Left ventricle myocardium inferior (tissue), 1 donor: ENCODE measurements around the gene GPT2. TPM values are rescaled to one million over a fixed set of nuclear protein-coding genes. Genes with fewer than 3 reads are reported as not detected.

Experiments
- DNase-seq: peaks from one replicate; pipeline ENCODE4 v3.0.0-alpha.2; 2020
- H3K27ac ChIP-seq: fragments of 200-600 bp; replicated peaks from 2 replicates; pipeline ENCODE4 v1.8.0; 2021
- H3K27me3 ChIP-seq: fragments of 200-600 bp; 2 replicates; pipeline ENCODE4 v1.8.0; 2021; ENCODE audit warnings: low read depth
- H3K36me3 ChIP-seq: fragments of 200-600 bp; 2 replicates; pipeline ENCODE4 v1.8.0; 2021
- H3K4me1 ChIP-seq: fragments of 200-600 bp; 2 replicates; pipeline ENCODE4 v1.8.0; 2021
- H3K4me3 ChIP-seq: fragments of 200-600 bp; 2 replicates; pipeline ENCODE4 v1.8.0; 2021; ENCODE audit warnings: mild to moderate bottlenecking, moderate library complexity
- H3K9me3 ChIP-seq: fragments of 200-600 bp; replicated peaks from 2 replicates; pipeline ENCODE4 v1.8.0; 2021
- intact Hi-C: fragments of 100-400 bp; cut with micrococcal nuclease; formaldehyde crosslinking; loops from one replicate; pipeline ENCODE4 v1.11.0; 2022
- total RNA-seq: library from RNA; stranded (reverse); fragmentation: NEBNext Ultra II Directional; extraction: Animal tissue kit (Norgen Biotek cat#: 25700); gene quantifications from one replicate; pipeline ENCODE4 v1.2.1, GENCODE V29; 2021
- TF ChIP-seq, protein P1 (sequence below): fragments of 200-600 bp; IDR thresholded peaks from 2 replicates; pipeline ENCODE4 v1.8.0; 2021; ENCODE audit warnings: antibody characterized with exemption, mild to moderate bottlenecking, borderline replicate concordance
- donor health status: DM: no; HTN: yes; CAD: no; lungs with severe emphysema.

GPT2 gene
- total RNA-seq, 1 donor from 2014 or later = 17.8 TPM

GRCh38 chr16:46901709-46902108 lies 17.5 kb downstream of the GPT2 start:
- intact Hi-C loops = loop anchor here (10.0 kb wide), 1 partner anchor 47 kb away; no protein-coding TSS in a partner anchor
- no peak overlapping the region for H3K27ac ChIP-seq
- H3K36me3 ChIP-seq = no peaks in the 10 kb centered on the region
- DNase-seq = no peak
- H3K27me3 ChIP-seq = no peaks in the 10 kb centered on the region
- peaks cover 19% of the 10 kb centered on the region for H3K4me1 ChIP-seq
- TF ChIP-seq, protein P1, sequence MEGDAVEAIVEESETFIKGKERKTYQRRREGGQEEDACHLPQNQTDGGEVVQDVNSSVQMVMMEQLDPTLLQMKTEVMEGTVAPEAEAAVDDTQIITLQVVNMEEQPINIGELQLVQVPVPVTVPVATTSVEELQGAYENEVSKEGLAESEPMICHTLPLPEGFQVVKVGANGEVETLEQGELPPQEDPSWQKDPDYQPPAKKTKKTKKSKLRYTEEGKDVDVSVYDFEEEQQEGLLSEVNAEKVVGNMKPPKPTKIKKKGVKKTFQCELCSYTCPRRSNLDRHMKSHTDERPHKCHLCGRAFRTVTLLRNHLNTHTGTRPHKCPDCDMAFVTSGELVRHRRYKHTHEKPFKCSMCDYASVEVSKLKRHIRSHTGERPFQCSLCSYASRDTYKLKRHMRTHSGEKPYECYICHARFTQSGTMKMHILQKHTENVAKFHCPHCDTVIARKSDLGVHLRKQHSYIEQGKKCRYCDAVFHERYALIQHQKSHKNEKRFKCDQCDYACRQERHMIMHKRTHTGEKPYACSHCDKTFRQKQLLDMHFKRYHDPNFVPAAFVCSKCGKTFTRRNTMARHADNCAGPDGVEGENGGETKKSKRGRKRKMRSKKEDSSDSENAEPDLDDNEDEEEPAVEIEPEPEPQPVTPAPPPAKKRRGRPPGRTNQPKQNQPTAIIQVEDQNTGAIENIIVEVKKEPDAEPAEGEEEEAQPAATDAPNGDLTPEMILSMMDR = no peak
- H3K9me3 ChIP-seq = no peaks in the 10 kb centered on the region
- no peak overlapping the region for H3K4me3 ChIP-seq

GRCh38 chr16:46903255-46903905 lies 19.2 kb downstream of the GPT2 start:
- TF ChIP-seq, protein P1 = no peak
- Histone ChIP-seq H3K36me3 (no peaks in the 10 kb centered on the region), H3K4me1 (peaks cover 5% of the 10 kb centered on the region), H3K4me3 (no peak overlapping the region), H3K27ac (no peak overlapping the region), H3K27me3 (no peaks in the 10 kb centered on the region), H3K9me3 (no peaks in the 10 kb centered on the region)
- intact Hi-C loops = loop anchor here (10.0 kb wide), 1 partner anchor 49 kb away; no protein-coding TSS in a partner anchor
- DNase-seq = no peak

DNA sequence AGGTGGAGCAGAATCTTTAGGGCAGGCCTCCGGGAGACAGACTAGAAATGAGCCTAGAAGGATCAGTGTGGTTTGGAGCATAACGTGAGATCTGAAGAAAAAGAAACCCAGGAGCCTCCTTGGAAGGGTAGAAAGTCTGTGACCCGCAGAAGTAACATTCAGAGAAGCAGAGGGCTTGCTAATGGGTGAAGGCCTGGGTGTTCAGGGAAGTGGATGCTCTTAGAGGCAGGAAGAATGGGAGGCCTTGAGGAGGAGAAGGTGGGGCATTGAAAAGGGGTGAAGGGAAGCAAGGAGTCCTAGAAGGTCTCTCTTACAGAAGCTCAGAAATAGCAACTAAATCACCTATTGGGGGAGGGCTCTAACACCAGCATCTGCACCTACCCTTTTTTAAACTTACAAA lies 20.3 kb downstream of the GPT2 start:
- Histone ChIP-seq H3K36me3 (no peaks in the 10 kb centered on the region), H3K27me3 (no peaks in the 10 kb centered on the region), H3K9me3 (no peaks in the 10 kb centered on the region), H3K4me1 (peaks cover 10% of the 10 kb centered on the region), H3K27ac (no peak overlapping the region), H3K4me3 (no peak overlapping the region)
- TF ChIP-seq, protein P1 = no peak
- no peak for DNase-seq
- intact Hi-C loops = loop anchor here (10.0 kb wide), 1 partner anchor 50 kb away; no protein-coding TSS in a partner anchor

DNA sequence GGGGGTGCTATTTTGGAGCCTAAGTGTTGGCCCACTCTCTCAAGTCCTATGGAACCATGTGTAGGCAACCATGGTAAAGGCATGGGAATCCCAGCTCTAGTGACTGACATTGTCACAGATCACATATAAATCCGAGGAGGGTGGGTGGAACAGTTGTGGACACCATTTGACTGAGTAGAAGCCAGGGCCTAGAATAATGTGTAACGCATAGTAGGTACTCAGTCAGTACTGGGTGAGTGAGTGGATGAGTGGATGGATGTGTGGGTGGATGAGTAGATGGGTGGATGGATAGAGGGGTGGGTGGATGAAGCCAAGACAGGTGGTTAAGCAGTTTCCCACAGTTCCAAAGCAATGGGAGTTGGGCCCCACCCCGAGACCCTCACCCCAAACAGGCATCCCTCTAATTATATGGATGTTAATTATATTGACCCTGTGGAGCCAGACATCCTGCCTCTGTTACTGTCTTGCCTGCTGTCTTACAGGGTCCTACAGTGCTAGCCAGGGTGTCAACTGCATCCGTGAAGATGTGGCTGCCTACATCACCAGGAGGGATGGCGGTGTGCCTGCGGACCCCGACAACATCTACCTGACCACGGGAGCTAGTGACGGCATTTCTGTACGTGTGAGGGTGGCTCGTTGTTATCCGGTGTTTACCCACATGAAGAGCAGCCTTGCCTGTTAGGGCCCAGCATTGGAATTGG lies 22.3 kb downstream of the GPT2 start:
- no peak for DNase-seq
- Histone ChIP-seq H3K9me3 (no peaks in the 10 kb centered on the region), H3K36me3 (peaks cover 9% of the 10 kb centered on the region), H3K4me1 (peaks cover 10% of the 10 kb centered on the region), H3K27ac (peak overlapping the region; percentile 24), H3K27me3 (no peaks in the 10 kb centered on the region), H3K4me3 (no peak overlapping the region)
- intact Hi-C loops = loop anchor here (10.0 kb wide), 1 partner anchor 52 kb away; no protein-coding TSS in a partner anchor
- TF ChIP-seq, protein P1 = no peak

DNA sequence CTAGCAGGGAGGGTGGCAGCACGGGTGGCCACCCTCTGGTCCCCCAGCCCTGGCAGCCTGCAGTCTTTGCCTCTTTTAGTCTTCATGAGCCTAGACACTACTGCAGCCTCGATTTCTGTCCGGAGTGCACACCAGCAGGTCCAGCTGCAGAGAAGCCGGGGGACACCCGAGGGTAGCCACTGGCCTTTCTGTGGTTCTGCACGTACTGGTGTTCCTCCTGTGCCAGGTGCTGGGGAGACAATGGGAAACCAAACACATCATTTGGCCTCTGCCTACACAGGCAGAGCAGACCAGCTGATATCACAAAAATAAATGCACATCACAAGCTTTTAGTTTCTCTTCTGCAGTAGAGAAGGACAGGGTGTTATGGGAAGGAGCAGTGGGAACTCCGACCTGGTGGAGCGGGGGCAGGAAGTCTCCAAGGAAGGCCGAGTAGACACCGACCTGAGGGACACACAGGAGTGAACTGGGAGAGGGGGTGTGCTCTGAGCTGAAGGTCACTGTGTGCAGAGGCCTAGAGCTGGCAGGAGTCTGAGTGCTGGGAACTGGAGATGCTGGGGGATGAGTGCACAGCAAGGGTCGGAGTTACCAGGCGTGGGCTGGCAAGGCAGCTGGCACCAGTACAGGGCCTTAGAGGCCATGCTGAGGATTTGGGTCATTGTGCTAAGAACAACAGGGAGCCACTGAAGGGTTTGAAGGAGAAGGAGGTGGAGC lies 23.1 kb downstream of the GPT2 start:
- H3K9me3 ChIP-seq = no peaks in the 10 kb centered on the region
- intact Hi-C loops = loop anchor here (10.0 kb wide), 1 partner anchor 52 kb away; no protein-coding TSS in a partner anchor
- H3K27me3 ChIP-seq = no peaks in the 10 kb centered on the region
- H3K27ac ChIP-seq = peak overlapping the region; percentile 24
- H3K36me3 ChIP-seq = peaks cover 9% of the 10 kb centered on the region
- H3K4me3 ChIP-seq = no peak overlapping the region
- peaks cover 10% of the 10 kb centered on the region for H3K4me1 ChIP-seq
- no peak for DNase-seq
- TF ChIP-seq, protein P1 = no peak
